Putamen (tissue), 1 donor: Measurements from ENCODE around the gene OR2F2.

Source experiments
- DNase-seq: peaks from one replicate; pipeline ENCODE4 v3.0.0-alpha.2; 2016; ENCODE audit warnings: low spot score

OR2F2 gene

GRCh38 chr7:143979359-143979758, 44.3 kb downstream of the OR2F2 start:
- DNase-seq = no peak

- DNase-seq = no peak
Observed at GRCh38 chr7:143979998-143980397, 45.0 kb downstream of the OR2F2 start.

GRCh38 chr7:143980746-143981510, 45.9 kb downstream of the OR2F2 start:
- DNase-seq = no peak

DNA sequence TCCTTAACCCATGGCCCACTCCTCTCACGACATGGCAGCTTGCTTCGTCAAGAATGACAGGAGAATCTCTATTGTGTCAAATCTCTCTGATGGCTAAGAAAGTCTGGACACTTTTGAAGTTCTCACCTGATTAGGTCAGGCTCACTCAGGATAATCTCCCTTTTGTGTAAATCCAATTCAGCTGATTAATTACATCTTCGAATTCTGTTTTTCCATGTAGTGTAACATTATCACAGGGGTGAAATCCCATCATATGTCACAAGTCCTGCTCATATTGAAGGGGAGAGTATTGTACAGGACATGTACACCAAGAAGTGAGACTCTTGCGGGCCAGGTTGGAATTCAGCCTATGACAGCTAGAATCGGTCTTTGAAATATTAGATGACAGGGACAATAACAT, 48.9 kb downstream of the OR2F2 start:
- DNase-seq = no peak
